Breast epithelium (tissue), 3 donors: ENCODE data around the gene TOB1.

Source experiments
- POLR2A ChIP-seq: fragments of 450-650 bp; IDR thresholded peaks from one replicate; pipeline ENCODE4 v1.6.1; 2016; ENCODE audit warnings: antibody characterized with exemption, mild to moderate bottlenecking, moderate library complexity
- TF ChIP-seq, protein P1 (sequence below), 3 donors: fragments of 450-650 bp; IDR thresholded peaks; one replicate each; pipeline ENCODE4 v1.5.1; 2016 to 2017; ENCODE audit warnings: antibody characterized with exemption in 3 of 3, mild to moderate bottlenecking in 3 of 3, moderate library complexity in 3 of 3

DNA sequence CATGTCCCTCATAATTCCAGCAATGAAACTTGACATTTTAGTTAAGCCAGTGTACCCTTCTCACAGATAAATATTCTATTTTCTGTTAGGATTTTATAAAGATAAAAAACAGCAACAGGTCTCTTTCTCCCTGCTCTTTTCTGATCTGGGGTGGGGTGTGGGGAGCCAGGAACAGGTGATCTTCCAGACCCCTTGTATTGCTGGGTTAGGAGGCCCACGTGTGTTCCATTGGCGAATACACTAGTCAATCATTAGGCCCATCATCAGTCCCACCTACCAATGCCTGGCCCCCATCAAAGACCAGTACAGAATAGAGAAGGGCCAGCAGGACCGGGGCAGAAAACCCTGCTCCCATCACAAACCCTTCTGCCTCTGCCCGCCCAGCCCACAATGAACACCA is 40.3 kb upstream of the TOB1 start:
- TF ChIP-seq, protein P1, sequence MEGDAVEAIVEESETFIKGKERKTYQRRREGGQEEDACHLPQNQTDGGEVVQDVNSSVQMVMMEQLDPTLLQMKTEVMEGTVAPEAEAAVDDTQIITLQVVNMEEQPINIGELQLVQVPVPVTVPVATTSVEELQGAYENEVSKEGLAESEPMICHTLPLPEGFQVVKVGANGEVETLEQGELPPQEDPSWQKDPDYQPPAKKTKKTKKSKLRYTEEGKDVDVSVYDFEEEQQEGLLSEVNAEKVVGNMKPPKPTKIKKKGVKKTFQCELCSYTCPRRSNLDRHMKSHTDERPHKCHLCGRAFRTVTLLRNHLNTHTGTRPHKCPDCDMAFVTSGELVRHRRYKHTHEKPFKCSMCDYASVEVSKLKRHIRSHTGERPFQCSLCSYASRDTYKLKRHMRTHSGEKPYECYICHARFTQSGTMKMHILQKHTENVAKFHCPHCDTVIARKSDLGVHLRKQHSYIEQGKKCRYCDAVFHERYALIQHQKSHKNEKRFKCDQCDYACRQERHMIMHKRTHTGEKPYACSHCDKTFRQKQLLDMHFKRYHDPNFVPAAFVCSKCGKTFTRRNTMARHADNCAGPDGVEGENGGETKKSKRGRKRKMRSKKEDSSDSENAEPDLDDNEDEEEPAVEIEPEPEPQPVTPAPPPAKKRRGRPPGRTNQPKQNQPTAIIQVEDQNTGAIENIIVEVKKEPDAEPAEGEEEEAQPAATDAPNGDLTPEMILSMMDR (IDR thresholded peaks at IDR 0.05): no peak
- no peak for TF ChIP-seq POLR2A
